Breast epithelium (tissue), 4 donors: ENCODE measurements around the gene PERP. TPM values are rescaled to one million over a fixed set of nuclear protein-coding genes. Genes with fewer than 3 reads are reported as not detected.

Experiments used
- DNase-seq, 2 donors: peaks; one replicate each; pipeline ENCODE4 v3.0.0-alpha.2; 2019; ENCODE audit warnings: low spot score in 2 of 2
- H3K27ac ChIP-seq, 2 donors: fragments of 200-600 bp; sonication (generic) in 1 of 2; one replicate each; pipeline ENCODE4 v1.5.1; 2016 to 2019; ENCODE audit warnings: mild to moderate bottlenecking in 1 of 2
- H3K27me3 ChIP-seq, 2 donors: fragments of 200-600 bp; sonication (generic) in 1 of 2; one replicate each; pipeline versions ENCODE4 v1.5.1 to v1.6.0; 2017 to 2019; ENCODE audit warnings: control low read depth in 1 of 2, mild to moderate bottlenecking in 1 of 2
- H3K36me3 ChIP-seq: fragments of 200-600 bp; one replicate; pipeline ENCODE4 v1.5.1; 2019
- H3K4me1 ChIP-seq, 2 donors: fragments of 200-600 bp; sonication (generic); one replicate each; pipeline ENCODE4 v1.5.1; 2016 to 2019; ENCODE audit warnings: control low read depth in 1 of 2
- H3K4me3 ChIP-seq, 3 donors: fragments of 200-600 bp; sonication (generic); 1 replicate in 2 of 3; 2 replicates in 1 of 3; pipeline ENCODE4 v1.5.1; 2016 to 2019; ENCODE audit warnings: mild to moderate bottlenecking in 3 of 3, moderate library complexity in 2 of 3
- H3K9me3 ChIP-seq, 2 donors: fragments of 200-600 bp; sonication (generic) in 1 of 2; one replicate each; pipeline ENCODE4 v1.5.1; 2016 to 2019; ENCODE audit warnings: control low read depth in 1 of 2
- POLR2A ChIP-seq: fragments of 450-650 bp; IDR thresholded peaks from one replicate; pipeline ENCODE4 v1.6.1; 2016; ENCODE audit warnings: antibody characterized with exemption, mild to moderate bottlenecking, moderate library complexity
- POLR2AphosphoS5 ChIP-seq, 3 donors: sonication (generic); formaldehyde crosslinking; IDR thresholded peaks; one replicate each; pipeline ENCODE4 v1.6.1; 2017; ENCODE audit warnings: antibody characterized with exemption in 3 of 3
- intact Hi-C: fragments of 100-400 bp; cut with DNase I; formaldehyde crosslinking; loops from one replicate; pipeline ENCODE4 v1.15.1; 2023; ENCODE audit warnings: low total_unique reads
- total RNA-seq, 3 donors: library from RNA; depleted of rRNA; stranded (reverse); fragments of >200 nt; gene quantifications; one replicate each; pipeline ENCODE4 v1.1.0, GENCODE V29; 2016
- TF ChIP-seq, protein P1 (sequence below), 3 donors: fragments of 450-650 bp; IDR thresholded peaks; one replicate each; pipeline ENCODE4 v1.5.1; 2016 to 2017; ENCODE audit warnings: antibody characterized with exemption in 3 of 3, mild to moderate bottlenecking in 3 of 3, moderate library complexity in 3 of 3

The PERP gene
- total RNA-seq, 3 donors from 2014 or later = 62.9 to 176 (median 82.3) TPM

DNA sequence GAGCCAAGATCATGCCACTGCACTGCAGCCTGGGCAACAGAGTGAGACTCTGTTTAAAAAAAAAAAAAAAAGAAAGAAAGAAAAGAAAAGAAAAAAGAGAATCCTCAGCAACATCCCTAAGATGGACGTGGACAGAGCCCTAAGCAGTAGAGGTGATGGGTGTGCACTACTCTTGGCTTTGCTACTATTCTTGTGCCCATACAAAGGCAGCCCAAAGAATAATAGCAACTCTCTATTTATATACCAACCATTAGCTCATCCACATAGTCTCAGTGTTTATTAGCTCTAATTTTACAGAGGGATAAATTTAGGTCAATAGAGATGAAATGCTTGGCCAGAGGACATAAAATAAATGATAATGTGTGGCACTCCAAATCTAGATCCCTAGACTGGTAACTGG, 62.2 kb downstream of the PERP start:
- Histone ChIP-seq H3K27me3 (no peaks in the 10 kb centered on the region), H3K4me1 (no peaks in the 10 kb centered on the region), H3K36me3 (no peaks in the 10 kb centered on the region), H3K27ac (no peak overlapping the region), H3K9me3 (no peaks in the 10 kb centered on the region), H3K4me3 (no peak overlapping the region)
- intact Hi-C loops = no loop called here
- TF ChIP-seq, protein P1, sequence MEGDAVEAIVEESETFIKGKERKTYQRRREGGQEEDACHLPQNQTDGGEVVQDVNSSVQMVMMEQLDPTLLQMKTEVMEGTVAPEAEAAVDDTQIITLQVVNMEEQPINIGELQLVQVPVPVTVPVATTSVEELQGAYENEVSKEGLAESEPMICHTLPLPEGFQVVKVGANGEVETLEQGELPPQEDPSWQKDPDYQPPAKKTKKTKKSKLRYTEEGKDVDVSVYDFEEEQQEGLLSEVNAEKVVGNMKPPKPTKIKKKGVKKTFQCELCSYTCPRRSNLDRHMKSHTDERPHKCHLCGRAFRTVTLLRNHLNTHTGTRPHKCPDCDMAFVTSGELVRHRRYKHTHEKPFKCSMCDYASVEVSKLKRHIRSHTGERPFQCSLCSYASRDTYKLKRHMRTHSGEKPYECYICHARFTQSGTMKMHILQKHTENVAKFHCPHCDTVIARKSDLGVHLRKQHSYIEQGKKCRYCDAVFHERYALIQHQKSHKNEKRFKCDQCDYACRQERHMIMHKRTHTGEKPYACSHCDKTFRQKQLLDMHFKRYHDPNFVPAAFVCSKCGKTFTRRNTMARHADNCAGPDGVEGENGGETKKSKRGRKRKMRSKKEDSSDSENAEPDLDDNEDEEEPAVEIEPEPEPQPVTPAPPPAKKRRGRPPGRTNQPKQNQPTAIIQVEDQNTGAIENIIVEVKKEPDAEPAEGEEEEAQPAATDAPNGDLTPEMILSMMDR (IDR thresholded peaks at IDR 0.05) = no peak
- TF ChIP-seq POLR2AphosphoS5 (IDR thresholded peaks at IDR 0.05) = no peak
- no peak for TF ChIP-seq POLR2A
- no peak for DNase-seq

DNA sequence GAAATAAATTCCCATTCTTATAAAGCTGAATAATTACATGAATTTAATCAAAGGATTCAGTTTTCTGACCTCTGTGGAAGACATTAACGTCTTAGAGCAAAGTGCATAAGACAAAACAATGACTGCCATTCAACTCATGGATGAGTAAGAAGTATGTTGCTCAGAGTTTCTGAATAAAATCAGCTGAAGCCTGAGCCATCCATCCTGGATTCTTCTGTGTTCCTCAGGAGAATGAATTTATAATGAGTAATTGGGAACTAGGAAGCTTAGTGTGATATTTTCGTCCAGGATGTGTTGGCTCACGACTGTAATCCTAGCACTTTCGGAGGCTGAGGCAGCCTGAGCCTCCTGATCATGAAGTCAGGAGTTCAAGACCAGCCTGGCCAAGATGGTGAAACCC, 62.8 kb downstream of the PERP start:
- H3K4me3 ChIP-seq = no peak overlapping the region
- TF ChIP-seq POLR2AphosphoS5 (IDR thresholded peaks at IDR 0.05) (no peak), POLR2A (no peak)
- TF ChIP-seq, protein P1 (IDR thresholded peaks at IDR 0.05) = no peak
- intact Hi-C loops = no loop called here

More for the DNA sequence above, 62.8 kb downstream of the PERP start:
- H3K9me3 ChIP-seq = no peaks in the 10 kb centered on the region
- no peaks in the 10 kb centered on the region for H3K4me1 ChIP-seq
- no peaks in the 10 kb centered on the region for H3K27me3 ChIP-seq
- no peaks in the 10 kb centered on the region for H3K36me3 ChIP-seq
- no peak overlapping the region for H3K27ac ChIP-seq
- no peak for DNase-seq

Other genes with a start within 250 kb of the PERP start
- gene TNFAIP3, start 240.2 kb downstream of the PERP start, total RNA-seq = 10 to 100 TPM; 21.3 to 50.5 (median 25.9) TPM
- gene ARFGEF3, start 54.5 kb upstream of the PERP start, total RNA-seq = 10 to 100 TPM in 2 of 3 donors, 1 to 10 TPM in 1; 1.9 to 28.1 (median 22.0) TPM
- not detected for gene PBOV1, start 111.1 kb upstream of the PERP start, total RNA-seq